ENCODE measurements around the gene OVCA2. TPM values are rescaled to one million over a fixed set of nuclear protein-coding genes. Genes with fewer than 3 reads are reported as not detected.
"Not testable (repeated sequence)": the region's sequence is repeated elsewhere in the genome, so short reads cannot be mapped to it uniquely, and the experiment has no call there.

Gene OVCA2
- polyA plus RNA-seq, 3 donors, result 16.0 to 19.1 (median 17.6) TPM

DNA sequence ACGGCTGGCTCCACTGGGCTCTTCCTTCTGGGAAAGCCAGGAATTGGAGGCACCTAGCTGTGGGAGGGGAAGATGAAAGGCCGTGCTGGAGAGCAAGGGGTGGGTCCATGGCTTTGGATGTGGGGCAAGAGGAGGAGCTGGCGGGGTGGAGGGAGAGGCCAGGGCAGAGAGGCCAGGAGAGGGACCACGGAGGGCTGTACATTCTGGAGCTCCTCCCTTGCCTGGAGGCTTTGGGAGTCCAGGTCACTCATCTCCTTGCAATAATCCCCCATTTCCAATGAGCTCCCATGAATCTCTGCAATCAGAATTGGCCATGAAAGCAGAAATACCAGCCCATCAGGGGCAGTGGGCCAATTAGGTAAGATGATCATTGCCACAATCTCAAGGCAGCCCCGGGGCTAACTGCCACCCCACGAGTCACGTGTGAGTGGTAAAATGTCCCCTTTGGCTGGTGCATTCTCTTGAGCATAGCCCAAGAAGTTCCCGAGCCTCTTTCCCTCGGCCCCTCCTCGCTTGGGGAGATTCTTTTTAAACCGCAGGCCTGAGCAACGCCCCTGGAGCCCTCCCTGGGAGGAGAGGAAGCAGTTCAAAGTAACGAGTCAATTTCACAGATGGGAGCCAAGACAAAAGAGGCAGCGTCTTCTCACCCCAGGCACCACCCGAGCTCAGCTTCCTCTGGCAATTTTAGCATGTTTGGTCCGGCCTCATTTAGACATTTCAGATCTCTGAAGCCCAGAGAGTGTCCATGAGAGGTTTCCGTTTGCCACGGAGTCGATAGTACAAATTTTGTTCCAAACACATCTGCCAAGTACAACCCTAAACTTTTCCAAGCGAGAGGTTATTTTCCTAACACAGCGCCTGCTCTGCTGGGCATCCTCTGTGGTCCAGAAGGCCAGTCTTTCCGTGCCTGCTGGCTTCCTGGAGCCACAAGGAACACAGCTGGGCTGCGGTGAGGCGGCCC lies 30.1 kb upstream of the OVCA2 start:
- no peak for DNase-seq

DNA sequence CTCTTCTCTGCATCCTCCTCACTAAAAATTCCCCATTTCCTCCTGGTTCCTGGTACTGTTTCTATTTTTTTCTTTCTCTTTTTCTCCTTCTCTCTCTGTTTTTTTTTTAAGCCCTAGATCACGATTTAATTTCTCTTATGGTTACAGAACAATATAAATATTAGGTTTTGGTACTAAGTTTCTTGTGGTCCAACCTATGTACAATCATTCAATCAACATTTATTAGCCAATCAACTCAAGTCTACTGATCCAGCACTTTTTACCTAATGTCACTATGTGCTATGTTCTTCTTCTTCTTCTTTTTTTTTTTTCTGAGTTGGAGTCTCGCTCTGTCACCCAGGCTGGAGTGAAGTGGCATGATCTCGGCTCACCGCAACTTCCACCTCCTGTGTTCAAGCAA lies 29.3 kb upstream of the OVCA2 start:
- DNase-seq, result no peak

DNA sequence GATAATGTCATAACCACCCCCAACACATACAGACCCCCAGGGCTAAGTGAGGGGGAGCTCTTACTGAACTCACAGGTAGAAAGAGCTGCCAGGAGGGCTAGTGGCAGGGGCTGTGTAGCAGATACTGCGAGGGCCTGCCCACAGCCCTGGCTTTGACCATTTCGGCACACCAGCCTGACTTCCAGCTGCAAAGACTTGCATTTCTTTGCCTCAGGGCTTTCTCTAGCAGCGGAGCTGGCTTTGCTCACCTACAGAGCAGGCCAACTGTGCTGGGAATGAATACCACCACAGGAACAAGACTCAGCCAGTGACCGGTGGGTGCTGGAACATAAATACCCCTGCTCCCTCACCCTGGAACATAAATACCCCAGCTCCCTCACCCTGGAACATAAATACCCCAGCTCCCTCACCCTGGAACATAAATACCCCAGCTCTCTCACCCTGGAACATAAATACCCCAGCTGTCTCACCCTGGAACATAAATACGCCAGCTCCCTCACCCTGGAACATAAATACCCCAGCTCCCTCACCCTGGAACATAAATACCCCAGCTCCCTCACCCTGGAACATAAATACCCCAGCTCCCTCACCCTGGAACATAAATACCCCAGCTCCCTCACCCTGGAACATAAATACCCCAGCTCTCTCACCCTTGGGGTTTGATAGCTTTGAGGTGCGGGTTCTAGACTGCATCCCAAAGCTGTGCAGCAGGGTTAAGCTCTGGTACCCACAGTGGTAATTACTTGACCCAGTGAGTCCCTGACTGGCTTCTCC lies 28.4 kb upstream of the OVCA2 start:
- not testable (repeated sequence) for DNase-seq

DNA sequence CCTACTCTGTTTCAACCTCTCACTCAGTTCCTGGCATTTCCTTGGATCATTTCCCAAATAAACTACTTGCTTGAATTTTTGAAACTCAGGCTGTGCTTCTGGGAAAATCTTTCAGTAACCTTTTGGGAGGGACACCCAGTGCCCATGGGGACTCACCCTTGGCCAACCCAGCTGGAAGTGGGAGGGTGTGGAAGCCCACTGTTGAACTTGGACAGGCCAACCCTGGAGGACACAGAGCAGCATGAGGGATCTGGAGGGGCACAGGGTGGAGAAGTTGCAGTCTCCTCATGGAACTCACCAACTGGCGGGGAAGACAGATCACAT lies 27.9 kb upstream of the OVCA2 start:
- no peak for DNase-seq

DNA sequence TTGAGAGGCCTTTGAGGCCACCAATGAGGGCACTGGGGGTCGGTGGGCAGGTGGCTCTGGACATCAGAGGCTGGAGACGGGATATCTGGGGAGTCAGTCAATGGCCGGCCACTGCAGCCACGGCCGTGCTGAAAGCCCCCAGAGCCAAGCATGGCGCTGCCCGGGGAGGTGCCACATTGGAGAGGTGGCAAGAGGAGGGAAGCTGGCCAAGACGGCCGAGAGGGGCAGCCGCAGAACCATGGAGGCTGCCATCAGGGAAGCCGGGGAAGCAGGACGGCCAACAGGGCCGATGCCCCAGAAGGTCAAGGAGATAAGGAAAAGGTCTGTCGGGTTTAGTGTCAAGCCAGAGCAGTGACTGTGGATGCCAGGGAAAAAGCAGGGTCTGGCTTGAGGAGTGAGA lies 26.5 kb upstream of the OVCA2 start:
- DNase-seq, result no peak

DNA sequence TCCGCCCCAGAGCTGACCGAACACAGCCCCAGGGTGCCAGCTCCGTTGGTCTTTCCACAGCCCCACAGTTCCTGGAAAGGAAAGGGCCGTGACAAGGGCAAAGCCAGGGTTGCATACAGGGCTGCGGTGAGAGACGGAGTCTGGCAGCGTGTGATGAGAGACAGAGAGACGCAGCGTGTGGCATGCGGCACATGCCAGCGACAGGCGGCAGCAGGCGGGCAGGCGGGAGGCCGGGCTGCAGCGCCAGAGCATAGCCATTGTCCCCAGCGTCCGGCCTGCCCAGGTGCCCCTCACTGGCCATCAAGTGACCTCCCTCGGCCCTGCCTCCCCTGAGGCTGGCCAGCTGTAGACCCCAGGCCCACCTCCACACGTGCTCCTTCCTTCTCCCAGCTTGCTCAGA lies 25.3 kb upstream of the OVCA2 start:
- no peak for DNase-seq

DNA sequence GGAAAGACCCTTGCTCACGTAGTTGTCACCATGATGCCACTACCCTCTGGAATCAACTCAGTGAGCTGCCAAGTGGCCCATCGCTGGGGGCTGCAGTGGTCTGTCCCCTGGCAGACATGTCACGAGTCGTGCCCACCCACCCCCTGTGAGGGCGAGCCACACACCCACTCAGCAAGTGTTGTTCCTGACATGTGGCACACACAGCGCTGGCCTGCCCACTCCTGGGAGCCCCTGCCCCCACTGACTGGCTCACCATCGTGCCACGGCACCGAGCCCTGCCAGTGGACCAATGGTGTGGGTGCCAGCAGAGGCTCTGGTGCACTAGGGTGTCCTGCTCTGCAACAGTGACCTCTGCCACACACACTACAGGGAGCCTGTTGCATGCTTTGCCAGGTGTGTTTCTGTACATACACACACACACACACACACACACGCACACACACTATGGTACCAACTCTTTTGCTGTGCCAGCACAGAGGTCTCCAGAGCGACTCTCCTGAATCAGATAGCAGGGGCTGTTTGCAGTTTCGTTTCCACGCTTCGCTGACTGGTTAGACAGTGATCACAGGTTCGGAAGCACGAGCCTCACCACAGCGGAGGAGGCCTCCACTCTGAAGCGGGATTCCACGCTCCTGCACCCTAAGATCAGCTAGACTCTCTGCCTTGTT lies 24.4 kb upstream of the OVCA2 start:
- DNase-seq, result no peak

DNA sequence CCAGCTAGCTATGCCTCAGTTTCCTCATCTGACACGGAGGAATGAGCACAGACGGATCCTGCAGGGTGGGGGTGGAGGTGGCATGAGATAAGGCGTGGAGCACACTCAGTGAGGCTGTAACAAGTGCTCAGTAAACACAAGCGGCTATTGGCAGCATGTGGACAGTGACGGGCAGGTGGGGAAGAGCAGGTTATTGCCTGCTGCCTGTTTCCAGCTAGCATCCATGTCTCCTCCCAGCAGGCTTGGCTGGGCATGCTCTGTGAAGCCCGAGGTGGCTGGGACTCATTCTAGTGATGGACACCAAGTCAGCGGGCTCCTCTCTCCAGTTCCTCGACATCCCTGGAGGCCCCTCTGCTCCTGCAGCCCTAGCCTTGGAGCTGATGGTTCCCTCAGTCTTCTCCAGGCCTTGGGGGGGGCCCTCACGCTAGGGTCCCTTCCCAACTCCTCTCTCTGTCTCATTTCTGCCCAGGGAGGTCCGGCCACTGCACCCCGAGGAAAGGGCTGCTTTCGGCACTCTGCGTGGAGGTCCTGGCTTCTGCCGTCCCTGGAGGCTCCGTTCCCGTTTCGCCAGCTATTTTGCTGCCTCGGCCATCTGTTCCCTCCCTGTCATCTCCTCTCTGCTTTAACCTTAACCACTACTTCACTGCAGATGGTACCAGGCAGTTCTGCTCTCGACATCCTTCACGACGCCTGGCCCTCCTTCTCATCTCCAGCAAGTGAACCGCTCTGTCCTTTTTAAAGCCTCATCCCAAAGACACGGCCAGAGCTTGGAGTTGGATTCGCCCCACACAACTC lies 22.9 kb upstream of the OVCA2 start:
- DNase-seq, result no peak

DNA sequence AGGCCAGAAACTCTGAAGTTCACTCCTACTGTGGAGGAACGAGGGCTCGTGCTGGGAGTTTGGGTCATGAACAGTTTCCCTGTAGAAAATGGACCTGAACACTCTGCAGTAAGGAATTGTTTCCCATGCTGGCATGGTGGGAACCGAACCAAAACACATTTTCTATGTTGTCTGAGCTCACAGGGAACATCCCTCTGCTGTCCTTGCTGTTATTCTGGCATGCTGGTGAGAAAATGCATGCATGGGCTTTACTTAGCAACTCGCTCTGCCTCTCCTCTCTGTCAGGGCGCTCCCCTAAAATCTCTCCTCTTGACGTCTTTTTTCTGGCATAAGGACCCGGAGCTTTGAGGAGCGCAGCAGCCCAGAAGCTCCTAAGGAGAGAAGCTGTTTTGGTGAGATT lies 22.1 kb upstream of the OVCA2 start:
- no peak for DNase-seq

DNA sequence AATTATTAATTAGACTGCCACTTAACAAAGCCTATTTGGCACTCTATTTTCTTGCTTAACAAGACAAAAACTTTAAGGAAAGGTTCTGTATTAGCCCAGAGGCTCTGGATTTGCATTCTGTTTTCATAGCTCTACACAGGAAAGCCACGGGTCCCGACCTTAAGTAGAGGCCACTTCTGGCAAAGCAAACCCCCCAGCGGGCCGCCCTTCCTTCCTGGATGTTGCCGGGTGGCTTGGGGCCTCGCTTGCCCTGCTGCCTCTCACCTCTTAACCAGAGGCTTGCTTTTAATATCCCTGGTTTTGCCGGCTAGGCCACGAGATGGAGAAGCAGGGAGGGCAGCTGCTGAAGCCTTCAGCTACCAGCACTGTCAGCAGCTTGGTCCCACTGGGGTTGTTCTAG lies 21.1 kb upstream of the OVCA2 start:
- no peak for DNase-seq

DNA sequence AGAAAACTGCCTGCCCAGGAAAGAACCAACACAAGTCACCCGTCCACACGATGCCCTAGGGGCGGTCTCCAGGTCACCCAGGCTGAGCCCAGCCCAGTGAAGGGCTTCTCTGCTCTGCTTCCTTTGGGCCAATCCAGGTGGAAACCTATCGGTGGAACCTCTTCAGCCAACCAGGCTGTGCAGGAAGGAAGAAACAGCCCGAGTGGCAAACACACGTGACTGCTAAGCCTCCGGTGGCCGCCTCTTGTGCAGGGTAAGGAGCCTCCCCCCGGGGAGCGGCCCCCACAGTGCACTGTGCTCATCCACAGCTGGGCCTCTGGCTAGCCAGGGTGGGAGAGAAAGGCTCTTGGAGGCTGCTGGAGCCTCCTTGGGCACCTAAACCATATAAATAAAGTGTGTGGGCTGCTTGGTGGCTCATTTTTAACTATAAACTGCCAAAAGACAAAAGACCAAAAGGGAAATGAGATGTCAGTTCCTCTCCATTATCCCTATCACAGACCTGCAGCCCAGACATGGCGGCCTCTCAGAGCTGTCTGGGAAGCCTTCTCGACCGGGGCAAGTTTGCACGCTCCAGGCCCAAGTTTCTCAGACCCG lies 19.1 kb upstream of the OVCA2 start:
- DNase-seq, result no peak

DNA sequence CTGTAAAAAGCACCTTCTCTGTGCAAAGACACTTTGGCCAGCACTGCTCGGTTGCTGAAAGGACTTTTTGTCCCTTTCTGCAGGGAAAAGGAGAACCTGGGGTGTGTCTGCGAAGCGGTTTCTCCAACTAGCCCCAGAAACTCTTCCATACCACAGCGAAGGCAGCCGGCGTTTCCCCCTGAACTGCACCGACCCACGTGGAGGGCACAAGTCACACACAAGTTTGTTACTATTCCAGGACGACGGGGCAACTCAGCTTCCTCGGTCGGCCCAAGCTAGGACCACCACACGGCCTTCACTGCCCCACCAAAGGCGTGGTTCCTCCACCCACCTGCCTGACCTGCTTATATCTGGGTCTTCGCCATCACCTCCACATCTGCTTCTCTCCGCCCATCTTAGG lies 18.6 kb upstream of the OVCA2 start:
- no peak for DNase-seq

DNA sequence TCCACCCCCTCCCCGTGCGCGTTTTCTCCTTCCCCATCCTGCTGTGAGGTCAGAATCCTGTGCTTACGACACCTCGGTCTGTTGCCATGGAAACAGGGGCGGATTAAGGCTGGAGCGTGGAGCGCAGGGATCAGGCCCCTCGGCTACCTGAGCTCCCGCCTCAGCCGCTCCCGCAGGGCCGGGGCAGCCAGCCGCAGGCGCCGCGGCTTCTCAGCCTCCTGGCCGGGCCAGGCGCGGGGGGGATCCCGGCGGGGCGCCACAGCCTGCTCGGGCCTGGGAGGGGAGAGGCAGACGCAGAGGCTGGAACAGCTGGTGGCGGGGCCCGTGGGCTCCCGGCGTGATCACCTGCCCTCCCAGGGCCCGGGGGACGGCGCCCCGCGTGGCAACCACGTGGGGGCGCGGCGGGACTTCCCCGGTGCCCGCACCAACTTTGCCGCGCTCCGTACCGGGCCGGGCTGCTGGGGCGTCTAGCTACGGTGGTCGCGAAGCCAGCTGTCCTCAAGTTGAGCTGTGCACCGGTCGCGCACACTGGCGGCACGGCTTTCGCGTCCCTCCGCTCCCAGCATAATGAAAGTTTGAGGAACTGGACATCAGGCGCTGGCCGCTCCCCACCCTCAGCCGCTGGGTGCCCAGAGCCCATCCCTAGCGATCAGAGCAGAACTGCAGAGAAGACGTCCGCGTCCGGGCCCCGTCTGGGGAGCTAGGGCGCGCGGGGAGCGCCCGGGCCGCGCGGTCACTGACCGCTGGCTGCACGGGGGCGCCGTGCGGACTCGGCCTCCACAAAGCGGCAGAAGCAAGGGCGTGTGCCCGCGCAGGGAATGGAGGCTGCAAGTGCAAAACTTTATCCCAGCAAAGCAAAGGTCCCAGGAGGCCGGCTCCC lies 17.9 kb upstream of the OVCA2 start:
- DNase-seq, result peak; percentile 80

DNA sequence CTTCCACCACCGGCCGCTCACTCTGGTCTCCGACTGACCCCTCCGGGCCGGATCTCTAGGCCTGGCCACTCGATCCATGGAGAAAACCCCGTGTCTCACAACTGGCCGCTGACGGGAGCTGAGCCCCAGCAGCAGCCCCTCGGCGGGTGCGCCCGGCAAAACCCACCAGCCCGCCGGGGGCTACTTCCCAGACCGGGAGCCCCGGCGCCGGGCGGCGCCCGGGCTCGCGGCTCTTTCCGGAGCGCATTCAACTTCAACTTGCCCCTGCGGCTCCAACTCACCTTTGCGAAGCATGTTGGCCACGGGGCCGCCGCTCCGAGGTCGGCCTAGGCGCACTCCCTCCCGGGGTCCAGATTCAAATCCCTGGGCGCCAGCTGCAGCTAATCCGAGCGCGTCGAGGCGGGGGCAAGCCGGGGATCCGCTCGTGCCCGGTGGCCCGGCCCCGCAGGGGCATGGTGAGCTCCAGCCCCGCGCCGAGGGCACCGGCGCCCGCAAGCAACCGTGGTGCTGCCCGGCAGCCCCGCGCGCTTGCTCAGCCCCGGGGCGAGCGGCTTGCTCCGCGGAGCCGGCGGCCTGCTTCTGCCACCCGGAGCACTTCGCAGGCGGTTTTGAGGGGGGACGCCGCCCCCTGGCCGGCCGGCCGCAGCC lies 17.1 kb upstream of the OVCA2 start:
- no peak for DNase-seq

DNA sequence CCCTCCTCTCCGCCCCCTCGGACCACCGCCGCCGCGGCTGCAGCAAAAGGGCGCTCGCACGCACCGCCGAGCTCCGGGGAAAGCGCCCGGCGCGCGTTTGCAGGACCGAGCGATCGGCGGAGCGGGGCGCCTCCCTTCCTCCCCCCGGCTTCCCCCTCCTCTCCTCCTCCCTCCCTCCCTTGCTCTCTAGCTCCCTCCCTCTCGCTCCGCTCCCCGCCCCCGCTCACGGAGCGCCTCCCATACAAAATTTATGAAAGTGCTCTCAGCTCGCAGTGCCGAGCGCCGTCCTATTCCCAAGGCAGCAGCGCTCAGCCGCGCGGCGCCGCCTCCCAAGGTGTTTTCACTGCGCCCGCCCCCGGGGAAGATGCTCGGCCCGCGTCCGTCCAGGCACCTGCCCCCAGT lies 16.6 kb upstream of the OVCA2 start, which contains the start of gene RTN4RL1:
Gene RTN4RL1 (minus strand): TSS at position 115 of the 402 bp plus-strand sequence. CDS start 469 bp downstream, outside the sequence.
- peak; percentile 74 for DNase-seq

DNA sequence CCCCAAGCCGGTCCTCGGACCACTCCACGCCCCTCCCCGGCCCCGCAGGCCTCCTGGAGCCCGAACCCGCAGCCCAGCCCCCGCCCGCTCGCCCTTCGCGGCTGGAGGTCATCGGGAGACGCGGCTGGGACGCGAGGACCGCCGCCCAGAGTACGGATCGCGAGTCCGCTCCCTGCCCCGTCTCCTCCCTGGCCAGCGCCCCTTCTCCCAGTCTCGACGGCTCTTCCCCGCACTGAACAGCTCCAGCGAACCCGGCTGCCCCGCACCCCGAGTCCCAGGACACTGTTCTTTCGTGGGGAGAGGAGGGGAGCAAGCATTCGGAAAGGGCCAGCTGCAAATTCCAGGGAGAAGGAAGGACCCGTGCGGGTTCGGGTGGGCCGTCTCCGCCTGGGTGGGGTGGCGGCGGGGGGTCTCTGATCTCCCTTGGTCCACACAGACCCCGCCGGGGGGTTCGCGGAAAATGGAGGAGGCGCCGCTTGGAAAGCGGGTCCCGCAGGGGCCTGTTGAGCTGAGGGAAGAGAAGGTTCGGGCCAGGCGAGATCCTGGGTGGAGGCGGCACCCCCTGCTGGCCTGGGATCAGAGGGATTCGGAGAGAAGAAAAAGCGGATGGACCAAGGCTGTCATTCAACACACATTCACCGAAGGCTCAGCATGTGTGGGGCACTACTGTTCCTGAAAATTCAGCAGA lies 16.1 kb upstream of the OVCA2 start:
- DNase-seq, result peak; percentile 77

DNA sequence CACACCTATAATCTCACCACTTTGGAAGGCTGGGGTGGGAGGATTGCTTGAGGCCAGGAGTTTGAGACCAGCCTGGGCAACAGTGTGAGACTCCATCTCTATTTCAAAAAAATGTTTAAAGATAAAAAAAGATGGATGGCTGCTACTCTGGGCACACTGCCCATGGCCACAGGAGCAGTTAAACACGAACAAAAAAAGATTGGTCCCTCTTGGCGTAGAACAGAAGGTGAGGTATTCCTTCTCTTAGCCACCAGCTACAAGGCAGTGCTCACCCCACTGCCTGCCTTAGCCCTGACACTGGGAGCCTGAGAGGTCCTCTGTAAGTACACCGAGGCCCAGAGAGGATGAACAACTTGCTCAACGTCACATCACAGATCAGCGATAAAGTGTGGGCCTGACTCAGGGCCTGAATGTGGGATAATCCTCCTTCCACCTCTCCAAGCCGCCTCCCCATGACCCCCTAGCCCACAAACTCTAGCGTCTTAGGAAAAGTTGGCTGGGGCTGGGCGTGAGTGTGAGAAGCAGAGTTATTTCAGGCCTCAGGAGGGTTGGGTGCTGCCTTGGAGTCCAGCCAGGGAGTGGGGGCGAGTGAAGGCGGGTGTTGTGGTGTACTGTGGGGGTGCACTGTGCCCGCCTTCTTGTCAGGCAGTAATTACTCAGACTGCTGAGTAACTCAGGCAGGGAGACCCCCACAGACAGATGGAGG lies 14.1 kb upstream of the OVCA2 start:
- DNase-seq, result no peak

DNA sequence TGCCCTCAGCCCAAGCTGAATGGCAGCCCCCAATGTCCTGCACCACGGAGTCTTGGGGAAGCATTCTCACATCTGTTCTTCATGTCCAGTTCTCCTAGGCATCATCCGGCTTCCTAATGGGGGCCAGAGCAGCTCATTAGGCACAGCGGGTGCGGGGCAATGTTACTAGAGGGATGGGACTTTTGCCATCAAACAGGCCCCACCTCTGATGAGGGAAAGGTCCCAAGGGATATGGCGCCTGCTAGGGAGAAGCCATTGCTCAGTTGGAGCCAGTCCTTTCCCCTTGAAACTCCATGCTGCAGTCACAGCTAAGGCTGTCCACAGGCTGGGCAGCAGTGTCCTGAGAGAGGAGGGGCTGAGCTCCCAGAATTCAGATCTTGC lies 13.6 kb upstream of the OVCA2 start:
- no peak for DNase-seq

Measured in renal pelvis (tissue), 4 donors.